ENCODE data around the gene MAP3K3.
A peak's percentile ranks its signal among the peaks of the same experiment; 100 is the strongest.
"Not testable (repeated sequence)": the region's sequence is repeated elsewhere in the genome, so short reads cannot be mapped to it uniquely, and the experiment has no call there.

Gene MAP3K3

DNA sequence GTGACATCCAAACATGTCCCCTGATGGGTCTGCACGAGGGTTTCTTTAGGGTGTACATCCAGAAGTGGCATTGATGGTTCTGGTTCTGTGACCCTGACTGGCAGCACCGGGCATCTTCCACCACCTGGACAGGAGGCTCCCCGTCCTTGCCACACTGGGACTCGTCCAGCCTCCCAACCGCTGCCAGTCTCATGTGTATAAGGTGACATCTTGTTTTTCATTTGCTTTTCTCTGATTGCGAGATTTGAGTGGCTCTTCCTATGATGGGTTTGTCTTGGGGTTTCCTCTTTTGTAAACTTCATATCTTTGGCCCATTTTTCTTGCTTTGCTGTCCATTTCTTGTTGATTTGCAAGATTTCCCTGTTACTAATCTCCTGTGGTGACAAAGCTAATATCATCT lies 86.9 kb downstream of the MAP3K3 start:
- no peak for DNase-seq

DNA sequence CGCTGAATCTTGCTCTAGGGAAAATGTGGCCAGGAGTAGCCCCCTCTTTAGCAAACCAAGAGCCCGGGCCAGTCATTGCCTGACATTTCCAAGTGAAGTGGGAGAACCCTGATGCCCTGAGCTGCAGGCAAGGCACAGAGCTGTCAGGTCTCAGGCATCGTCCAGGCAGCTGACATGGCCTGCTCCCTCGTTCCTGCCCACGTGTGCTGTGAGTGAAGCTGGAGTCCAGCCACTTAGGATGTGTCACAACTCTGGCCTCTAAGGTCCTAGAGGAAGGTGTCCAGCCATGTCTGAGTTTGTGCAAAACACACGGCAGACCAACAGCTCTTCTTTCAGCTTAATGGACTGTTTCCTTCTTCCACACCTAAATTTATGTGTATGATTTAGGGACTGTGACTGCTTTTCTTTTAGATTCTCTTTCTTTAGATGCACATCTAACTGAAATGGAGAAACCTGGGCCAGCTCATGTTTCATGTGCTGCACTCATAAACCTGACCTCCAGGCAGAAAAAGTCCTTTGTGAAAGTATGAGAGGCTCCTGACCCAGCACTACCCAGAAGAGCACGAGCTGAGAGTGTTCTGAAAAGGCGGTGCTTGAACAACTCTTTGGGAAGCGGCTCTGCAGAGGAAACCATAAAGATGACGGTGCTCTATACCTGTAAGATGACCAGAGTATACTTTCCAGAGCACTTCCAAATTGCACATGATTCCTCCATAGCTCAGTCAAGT lies 92.5 kb downstream of the MAP3K3 start:
- no peak for DNase-seq

DNA sequence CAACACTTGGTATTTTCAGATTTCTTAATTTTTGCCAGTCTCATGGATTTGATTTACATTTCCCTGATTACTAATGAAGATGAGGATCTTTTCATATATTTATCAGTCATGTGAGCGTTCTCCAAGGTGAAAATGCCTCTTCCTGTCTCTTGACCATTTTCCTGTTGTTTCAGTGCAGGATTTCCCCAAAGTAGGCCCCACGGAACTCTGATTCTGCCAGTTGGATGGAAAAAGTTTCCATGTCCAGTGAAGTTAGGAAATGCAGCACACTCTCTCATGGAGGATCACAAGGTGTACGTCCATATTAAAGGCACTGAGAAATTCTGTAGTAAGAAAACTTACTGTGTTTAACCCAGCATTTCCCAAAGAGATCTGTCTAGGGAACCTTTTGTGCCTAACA lies 94.2 kb downstream of the MAP3K3 start:
- DNase-seq, result no peak

DNA sequence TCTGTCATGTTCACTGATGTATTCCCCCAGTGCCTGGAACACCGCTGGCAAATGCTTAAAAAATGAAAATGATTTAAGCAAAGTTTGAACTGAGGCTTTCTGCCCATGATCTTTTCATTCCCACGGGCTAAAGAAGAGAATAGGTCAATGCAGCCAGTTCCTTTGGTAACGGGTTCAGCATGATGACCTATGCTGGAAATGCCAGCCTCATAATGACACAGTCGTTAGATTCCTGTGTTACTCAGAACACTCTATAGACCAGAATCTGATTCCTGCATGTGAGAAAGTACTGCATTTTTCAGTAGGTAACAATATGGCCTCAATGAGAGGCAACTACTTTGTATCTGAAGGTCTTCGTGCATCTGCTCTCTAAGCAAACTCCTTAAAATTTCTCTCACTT lies 96.8 kb downstream of the MAP3K3 start:
- no peak for DNase-seq

DNA sequence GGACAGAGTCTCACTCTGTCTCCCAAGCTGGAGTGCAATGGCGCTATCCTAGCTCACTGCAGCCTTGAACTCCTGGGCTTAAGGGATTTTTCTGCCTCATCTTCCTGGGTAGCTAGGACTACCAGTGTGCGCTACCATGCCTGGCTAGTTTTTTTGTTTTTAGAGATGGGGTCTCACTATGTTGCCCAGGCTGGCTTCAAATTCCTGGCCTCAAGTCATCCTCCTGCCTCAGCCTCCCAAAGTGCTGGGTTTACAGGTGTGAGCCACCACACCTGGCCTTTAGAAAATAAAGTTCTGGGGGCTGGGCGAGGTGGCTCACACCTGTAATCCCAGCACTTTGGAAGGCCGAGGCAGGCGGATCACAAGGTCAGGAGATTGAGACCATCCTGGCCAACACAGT lies 98.0 kb downstream of the MAP3K3 start:
- DNase-seq, result not testable (repeated sequence)

DNA sequence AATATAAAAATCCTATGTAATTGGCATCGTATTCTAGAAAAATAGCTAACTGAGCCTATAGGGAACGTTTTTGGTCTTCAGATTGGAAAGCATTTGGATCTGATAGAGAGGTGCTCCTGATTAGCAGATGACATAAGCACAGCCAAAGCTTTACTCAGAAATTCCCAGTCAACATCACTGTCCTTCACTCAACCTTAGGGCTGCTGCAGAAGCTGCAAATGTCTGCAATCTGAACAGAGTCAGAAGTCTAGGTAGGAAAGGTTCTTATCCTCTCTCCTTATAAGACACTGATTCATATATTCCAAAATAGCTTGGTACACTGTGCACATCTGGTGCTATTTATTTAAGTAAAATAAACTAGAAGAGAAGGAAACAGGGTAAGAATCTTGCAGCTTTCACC lies 100.2 kb downstream of the MAP3K3 start:
- no peak for DNase-seq

DNA sequence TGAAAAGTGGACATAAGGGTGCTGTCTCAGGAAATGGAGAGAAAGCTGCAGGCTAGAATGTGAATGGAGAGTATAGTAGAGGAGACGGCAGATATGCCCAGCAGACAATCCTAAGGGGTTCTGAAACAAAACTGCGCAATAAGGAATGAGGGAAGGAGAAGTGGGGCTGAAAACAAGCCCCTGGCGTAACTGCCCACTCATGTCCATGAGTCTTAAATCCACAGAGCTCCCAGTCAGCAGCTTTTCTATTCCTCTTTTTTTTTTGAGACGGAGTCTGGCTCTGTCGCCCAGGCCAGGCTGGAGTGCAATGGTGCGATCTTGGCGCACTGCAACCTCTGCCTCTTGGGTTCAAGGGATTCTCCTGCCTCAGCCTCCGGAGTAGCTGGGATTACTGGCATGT lies 113.5 kb downstream of the MAP3K3 start:
- no peak for DNase-seq

DNA sequence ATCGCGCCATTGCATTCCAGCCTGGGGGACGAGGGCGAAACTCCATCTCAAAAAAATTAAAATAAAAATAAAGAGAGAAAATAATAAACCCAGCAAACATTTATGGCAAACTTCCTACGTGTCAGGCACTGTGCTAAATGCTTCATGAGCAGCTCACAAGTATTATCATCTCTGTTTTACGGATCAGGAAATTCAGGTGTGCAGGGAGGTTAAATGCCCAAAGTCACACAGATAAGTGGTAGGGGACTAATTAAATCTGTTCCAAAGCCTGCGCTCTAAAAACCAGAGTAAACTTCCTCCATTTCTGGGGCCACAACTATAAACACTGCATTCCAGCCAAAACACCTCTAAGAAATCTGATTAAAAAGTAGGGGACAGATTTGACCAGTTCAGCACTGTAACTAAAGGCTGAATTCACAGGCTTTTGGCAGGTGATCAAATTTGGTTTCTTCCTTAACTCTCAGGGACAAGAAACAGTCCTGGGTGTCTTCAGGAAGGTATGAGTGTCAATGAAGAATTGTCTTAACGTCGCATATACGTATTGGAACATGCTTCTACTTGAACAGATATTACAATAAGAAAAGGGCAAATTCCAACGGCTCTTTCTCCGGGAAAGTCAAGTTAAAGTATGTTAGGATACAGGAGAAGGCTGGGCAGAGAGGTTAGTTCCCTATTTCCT lies 118.4 kb downstream of the MAP3K3 start:
- peak; percentile 18 for DNase-seq

DNA sequence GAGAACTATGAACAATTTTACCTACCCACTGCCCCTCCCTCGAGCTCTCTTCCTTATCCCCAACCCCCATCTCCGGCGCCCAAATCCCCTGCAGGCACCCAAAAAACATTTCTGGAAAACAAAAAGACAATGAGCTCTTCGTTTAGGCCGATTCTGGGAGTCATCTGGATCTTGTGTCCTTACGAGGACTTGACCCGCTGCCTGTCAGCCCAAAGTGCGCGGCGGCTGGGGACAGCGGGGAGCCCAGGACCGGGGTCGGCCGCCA lies 118.9 kb downstream of the MAP3K3 start:
- no peak for DNase-seq

DNA sequence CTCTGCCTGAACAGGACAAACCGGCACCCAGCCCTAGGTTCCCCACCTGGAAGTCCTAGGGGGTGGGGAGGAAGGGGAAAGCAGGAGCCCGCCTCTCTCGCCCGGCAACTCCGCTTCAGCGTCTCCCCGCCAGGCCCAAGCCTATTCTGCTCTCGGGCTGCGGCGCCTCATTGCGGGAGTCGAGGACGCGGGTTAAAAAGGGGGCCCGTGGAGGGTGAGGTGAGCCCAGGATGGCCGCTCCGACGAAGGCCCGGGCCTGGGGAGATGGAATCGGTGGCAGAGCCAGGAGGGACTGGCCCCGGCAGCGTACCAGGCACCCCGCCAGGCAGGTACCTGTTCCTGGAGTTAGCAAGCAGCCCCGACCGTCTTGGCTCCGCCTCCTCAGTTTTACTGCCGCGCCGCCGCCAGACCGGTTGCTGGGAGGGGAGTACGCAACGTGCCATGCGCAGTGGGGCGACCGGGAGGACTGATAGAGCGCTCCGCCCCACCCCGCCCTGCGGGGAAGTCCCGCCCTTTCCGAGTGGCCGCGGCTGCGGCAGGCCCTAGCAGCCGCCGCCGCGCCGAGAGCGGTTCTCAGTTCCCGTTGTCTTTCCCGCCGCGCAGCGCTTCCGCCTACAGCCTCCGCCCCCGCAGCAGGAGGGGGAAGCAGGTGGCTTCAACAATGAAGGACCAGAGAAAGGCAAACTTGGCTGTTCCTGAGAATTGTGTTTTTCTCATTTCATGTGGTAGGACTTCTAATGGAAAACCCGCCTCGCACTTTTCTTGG lies 119.4 kb downstream of the MAP3K3 start, which contains the start of gene STRADA:
TSS of gene STRADA (minus strand) at position 392 of the 766 bp plus-strand sequence. CDS start 13,430 bp downstream, outside the sequence.
- DNase-seq, result peak; percentile 99
